HCT116 (cell line): ENCODE results near the gene LCN6.

Experiments used
- FOSL1 ChIP-seq: IDR thresholded peaks from 2 replicates; pipeline ENCODE4 v1.6.1; 2012; ENCODE audit warnings: low read depth
- POLR2A ChIP-seq: IDR thresholded peaks from 2 replicates; pipeline ENCODE4 v1.7.0; 2011; ENCODE audit warnings: borderline replicate concordance; ENCODE audit not compliant: insufficient read depth, insufficient read length; ENCODE audit errors: extremely low read depth
- SP1 ChIP-seq: IDR thresholded peaks from 2 replicates; pipeline ENCODE4 v1.6.1; 2012; ENCODE audit warnings: low read depth
- TF ChIP-seq, protein P1 (sequence below), 3 experiments: fragments of 200-600 bp in 1 of 3; sonication (generic) in 1 of 3; IDR thresholded peaks in 2 of 3; conservative IDR thresholded peaks in 1 of 3; 2 replicates each; pipeline ENCODE4 v1.5.1; 2012 to 2017; ENCODE audit warnings: low read depth in 2 of 3, low read length in 2 of 3, antibody characterized with exemption in 1 of 3, borderline replicate concordance in 1 of 3, control low read depth in 1 of 3, mild to moderate bottlenecking in 1 of 3, mixed read lengths in 1 of 3, mixed run types in 1 of 3, moderate library complexity in 1 of 3; ENCODE audit not compliant: insufficient read depth in 1 of 3

DNA sequence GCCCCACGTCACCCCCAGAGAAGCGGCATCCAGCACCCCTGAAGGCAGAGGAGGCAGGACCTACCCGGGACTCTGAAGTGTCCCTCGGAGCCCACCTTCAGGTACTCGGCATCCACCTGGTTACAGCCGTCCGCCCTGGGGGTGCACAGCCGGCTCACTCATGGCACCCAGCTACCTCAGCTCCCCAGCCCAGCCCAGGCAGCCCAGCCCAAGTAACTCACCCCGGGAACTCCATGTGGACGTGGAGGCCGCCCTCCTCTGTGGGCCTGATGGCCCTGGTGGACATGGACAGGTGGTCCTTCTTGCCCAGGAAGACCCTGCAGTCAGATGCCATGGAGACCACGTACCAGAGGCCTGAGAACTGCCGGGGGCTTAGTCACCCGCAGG, 15.3 kb upstream of the LCN6 start:
- TF ChIP-seq, protein P1, sequence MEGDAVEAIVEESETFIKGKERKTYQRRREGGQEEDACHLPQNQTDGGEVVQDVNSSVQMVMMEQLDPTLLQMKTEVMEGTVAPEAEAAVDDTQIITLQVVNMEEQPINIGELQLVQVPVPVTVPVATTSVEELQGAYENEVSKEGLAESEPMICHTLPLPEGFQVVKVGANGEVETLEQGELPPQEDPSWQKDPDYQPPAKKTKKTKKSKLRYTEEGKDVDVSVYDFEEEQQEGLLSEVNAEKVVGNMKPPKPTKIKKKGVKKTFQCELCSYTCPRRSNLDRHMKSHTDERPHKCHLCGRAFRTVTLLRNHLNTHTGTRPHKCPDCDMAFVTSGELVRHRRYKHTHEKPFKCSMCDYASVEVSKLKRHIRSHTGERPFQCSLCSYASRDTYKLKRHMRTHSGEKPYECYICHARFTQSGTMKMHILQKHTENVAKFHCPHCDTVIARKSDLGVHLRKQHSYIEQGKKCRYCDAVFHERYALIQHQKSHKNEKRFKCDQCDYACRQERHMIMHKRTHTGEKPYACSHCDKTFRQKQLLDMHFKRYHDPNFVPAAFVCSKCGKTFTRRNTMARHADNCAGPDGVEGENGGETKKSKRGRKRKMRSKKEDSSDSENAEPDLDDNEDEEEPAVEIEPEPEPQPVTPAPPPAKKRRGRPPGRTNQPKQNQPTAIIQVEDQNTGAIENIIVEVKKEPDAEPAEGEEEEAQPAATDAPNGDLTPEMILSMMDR (IDR thresholded peaks at IDR 0.05 in 2 of 3, conservative IDR thresholded peaks at IDR 0.05 in 1 of 3; ENCODE audit: borderline replicate concordance in 1 of 3, insufficient read depth in 1 of 3, low read depth in 2 of 3, low read length in 2 of 3), result no peak
- TF ChIP-seq SP1, result no peak
- TF ChIP-seq FOSL1, result no peak
- no peak for TF ChIP-seq POLR2A
